Activated CD4-positive, alpha-beta memory T cell treated with anti-CD3 and anti-CD28 coated beads for 36 hours (primary cell): Measurements from ENCODE around the gene ZNF883. TPM values are rescaled to one million over a fixed set of nuclear protein-coding genes. Genes with fewer than 3 reads are reported as not detected.
"Not testable (repeated sequence)": the region's sequence is repeated elsewhere in the genome, so short reads cannot be mapped to it uniquely, and the experiment has no call there.

ENCODE experiments used
- CTCF ChIA-PET: fragments of 350-600 bp; sonication (Branson Sonifier 250); formaldehyde crosslinking; loops from one replicate; lab custom pipeline; 2021; ENCODE audit warnings: antibody characterized with exemption, inconsistent platforms; lab: Charles Lee
- POLR2A ChIA-PET: fragments of 350-600 bp; sonication (Branson Sonifier 250); formaldehyde crosslinking; loops from one replicate; lab custom pipeline; 2021; ENCODE audit warnings: antibody characterized with exemption; lab: Charles Lee
- DNase-seq: peaks from one replicate; pipeline ENCODE4 v3.0.0-alpha.2; 2020
- H3K27ac Mint-ChIP-seq: one replicate; pipeline ENCODE4 v1.8.0; 2021; ENCODE audit warnings: mixed read lengths
- H3K27me3 Mint-ChIP-seq: one replicate; pipeline ENCODE4 v1.8.0; 2021; ENCODE audit warnings: mixed read lengths
- H3K36me3 Mint-ChIP-seq: one replicate; pipeline ENCODE4 v1.8.0; 2021; ENCODE audit warnings: mixed read lengths
- H3K4me1 Mint-ChIP-seq: one replicate; pipeline ENCODE4 v1.8.0; 2021; ENCODE audit warnings: low read depth, mixed read lengths
- H3K4me3 Mint-ChIP-seq: one replicate; pipeline ENCODE4 v1.8.0; 2021; ENCODE audit warnings: mild to moderate bottlenecking, mixed read lengths
- H3K9me3 Mint-ChIP-seq: one replicate; pipeline ENCODE4 v1.8.0; 2021; ENCODE audit warnings: mixed read lengths
- intact Hi-C: fragments of 100-400 bp; cut with micrococcal nuclease; formaldehyde crosslinking; loops from one replicate; pipeline ENCODE4 v1.15.1; 2023
- total RNA-seq, 2 experiments: library from RNA; stranded (reverse); gene quantifications; one replicate each; pipeline ENCODE4 v1.2.3, GENCODE V29; 2021

Gene ZNF883
- under 1 TPM; 0.22 to 0.29 TPM for total RNA-seq

- Mint-ChIP-seq H3K36me3 (peaks cover 3% of the 10 kb centered on the region), H3K4me3 (peak within 1 kb of the TSS; percentile 48), H3K27me3 (peaks cover 12% of the 10 kb centered on the region), H3K4me1 (no peaks in the 10 kb centered on the region), H3K9me3 (peaks cover 28% of the 10 kb centered on the region), H3K27ac (no peak within 1 kb of the TSS)
- ChIA-PET CTCF (no interaction called here), POLR2A (no interaction called here)
- DNase-seq: peak; percentile 32
- intact Hi-C loops: no loop called here
Observed at GRCh38 chr9:113011911-113012381, at the start of gene ZNF883. Gene ZNF883 (minus strand): TSS chr9:113012192.

GRCh38 chr9:113061072-113061850, 49.3 kb upstream of the ZNF883 start:
- H3K9me3 Mint-ChIP-seq: peaks cover 15% of the 10 kb centered on the region
- intact Hi-C loops, H3K27ac Mint-ChIP-seq, CTCF ChIA-PET, H3K4me1 Mint-ChIP-seq, POLR2A ChIA-PET, H3K4me3 Mint-ChIP-seq: not testable (repeated sequence)
- peaks cover 13% of the 10 kb centered on the region for H3K36me3 Mint-ChIP-seq
- peak; percentile 18 for DNase-seq
- peaks cover 12% of the 10 kb centered on the region for H3K27me3 Mint-ChIP-seq

- CTCF ChIA-PET, H3K4me1 Mint-ChIP-seq, intact Hi-C loops, POLR2A ChIA-PET, H3K27ac Mint-ChIP-seq: not testable (repeated sequence)
- H3K36me3 Mint-ChIP-seq: peaks cover 13% of the 10 kb centered on the region
- peaks cover 12% of the 10 kb centered on the region for H3K27me3 Mint-ChIP-seq
- peak overlapping the region; percentile 18 for H3K4me3 Mint-ChIP-seq
- peak; percentile 10 for DNase-seq
- peaks cover 15% of the 10 kb centered on the region for H3K9me3 Mint-ChIP-seq
Observed at GRCh38 chr9:113059581-113060284, 47.7 kb upstream of the ZNF883 start.

- CTCF ChIA-PET: no interaction called here
- H3K4me3 Mint-ChIP-seq: no peak overlapping the region
- intact Hi-C loops: no loop called here
- POLR2A ChIA-PET: no interaction called here
- H3K27me3 Mint-ChIP-seq: peaks cover 12% of the 10 kb centered on the region
- DNase-seq: no peak
- H3K27ac Mint-ChIP-seq: no peak overlapping the region
- H3K9me3 Mint-ChIP-seq: peaks cover 15% of the 10 kb centered on the region
- H3K36me3 Mint-ChIP-seq: peaks cover 13% of the 10 kb centered on the region
- H3K4me1 Mint-ChIP-seq: no peaks in the 10 kb centered on the region
Observed at GRCh38 chr9:113057193-113057592, 45.2 kb upstream of the ZNF883 start.

GRCh38 chr9:113056191-113057106, 44.5 kb upstream of the ZNF883 start, which contains the start of gene ZFP37:
Gene ZFP37 (minus strand): TSS chr9:113056724. CDS start chr9:113056688, 36 bp downstream.
- Mint-ChIP-seq H3K9me3 (peaks cover 15% of the 10 kb centered on the region), H3K27ac (no peak within 1 kb of the TSS), H3K36me3 (peaks cover 13% of the 10 kb centered on the region), H3K27me3 (peaks cover 12% of the 10 kb centered on the region), H3K4me3 (no peak within 1 kb of the TSS), H3K4me1 (no peaks in the 10 kb centered on the region)
- ChIA-PET CTCF (no interaction called here), POLR2A (no interaction called here)
- intact Hi-C loops: no loop called here
- DNase-seq: peak; percentile 81

- no peaks in the 10 kb centered on the region for H3K27me3 Mint-ChIP-seq
- H3K4me1 Mint-ChIP-seq: no peaks in the 10 kb centered on the region
- POLR2A ChIA-PET: no interaction called here
- H3K27ac Mint-ChIP-seq: no peak overlapping the region
- H3K36me3 Mint-ChIP-seq: peaks cover 63% of the 10 kb centered on the region
- peaks cover 85% of the 10 kb centered on the region for H3K9me3 Mint-ChIP-seq
- H3K4me3 Mint-ChIP-seq: no peak overlapping the region
- intact Hi-C loops: no loop called here
- CTCF ChIA-PET: interaction anchor here (2.8 kb wide), 1 partner anchor 69 kb away, joined by 6 read pairs; no protein-coding TSS in a partner anchor
- no peak for DNase-seq
Observed at GRCh38 chr9:113042884-113043657, 31.1 kb upstream of the ZNF883 start.

- CTCF ChIA-PET: no interaction called here
Observed at GRCh38 chr9:113026200-113026599, 14.2 kb upstream of the ZNF883 start.

GRCh38 chr9:113018247-113018646, 6.3 kb upstream of the ZNF883 start:
- Mint-ChIP-seq H3K36me3 (peaks cover 2% of the 10 kb centered on the region), H3K27me3 (peaks cover 5% of the 10 kb centered on the region), H3K9me3 (peaks cover 62% of the 10 kb centered on the region), H3K27ac (no peak overlapping the region), H3K4me1 (no peaks in the 10 kb centered on the region), H3K4me3 (no peak overlapping the region)
- ChIA-PET CTCF (no interaction called here), POLR2A (no interaction called here)
- intact Hi-C loops: no loop called here
- DNase-seq: no peak

More at GRCh38 chr9:113026200-113026599, 14.2 kb upstream of the ZNF883 start:
- intact Hi-C loops: no loop called here
- no peak for DNase-seq
- H3K36me3 Mint-ChIP-seq: peaks cover 2% of the 10 kb centered on the region
- POLR2A ChIA-PET: no interaction called here
- H3K27me3 Mint-ChIP-seq: no peaks in the 10 kb centered on the region
- no peaks in the 10 kb centered on the region for H3K4me1 Mint-ChIP-seq
- H3K27ac Mint-ChIP-seq: no peak overlapping the region
- peaks cover 47% of the 10 kb centered on the region for H3K9me3 Mint-ChIP-seq
- H3K4me3 Mint-ChIP-seq: no peak overlapping the region

GRCh38 chr9:113012492-113012891, 500 bp upstream of the ZNF883 start:
- H3K4me1 Mint-ChIP-seq: no peaks in the 10 kb centered on the region
- intact Hi-C loops: no loop called here
- no peak for DNase-seq
- peaks cover 12% of the 10 kb centered on the region for H3K27me3 Mint-ChIP-seq
- H3K4me3 Mint-ChIP-seq: no peak overlapping the region
- H3K27ac Mint-ChIP-seq: no peak overlapping the region
- POLR2A ChIA-PET: no interaction called here
- peaks cover 3% of the 10 kb centered on the region for H3K36me3 Mint-ChIP-seq
- CTCF ChIA-PET: no interaction called here
- H3K9me3 Mint-ChIP-seq: peaks cover 30% of the 10 kb centered on the region

- Mint-ChIP-seq H3K4me1 (no peaks in the 10 kb centered on the region), H3K27me3 (no peaks in the 10 kb centered on the region), H3K36me3 (peaks cover 4% of the 10 kb centered on the region), H3K4me3 (no peak overlapping the region), H3K9me3 (peaks cover 32% of the 10 kb centered on the region), H3K27ac (no peak overlapping the region)
- intact Hi-C loops: no loop called here
- POLR2A ChIA-PET: no interaction called here
- DNase-seq: no peak
- CTCF ChIA-PET: no interaction called here
Observed at GRCh38 chr9:113005777-113006176, 6.2 kb downstream of the ZNF883 start.

GRCh38 chr9:112997236-112997941, 14.6 kb downstream of the ZNF883 start:
- CTCF ChIA-PET: no interaction called here
- POLR2A ChIA-PET: no interaction called here

More at GRCh38 chr9:112997236-112997941, 14.6 kb downstream of the ZNF883 start:
- Mint-ChIP-seq H3K9me3 (peaks cover 70% of the 10 kb centered on the region), H3K4me1 (no peaks in the 10 kb centered on the region), H3K27me3 (no peaks in the 10 kb centered on the region), H3K27ac (no peak overlapping the region), H3K4me3 (no peak overlapping the region), H3K36me3 (peaks cover 22% of the 10 kb centered on the region)
- intact Hi-C loops: no loop called here
- DNase-seq: no peak
